ENCODE measurements around the gene MRPS27. TPM values are rescaled to one million over a fixed set of nuclear protein-coding genes. Genes with fewer than 3 reads are reported as not detected.

The MRPS27 gene
- total and polyA plus RNA-seq, 8 donors, result 14.8 to 43.3 (median 23.1) TPM

DNA sequence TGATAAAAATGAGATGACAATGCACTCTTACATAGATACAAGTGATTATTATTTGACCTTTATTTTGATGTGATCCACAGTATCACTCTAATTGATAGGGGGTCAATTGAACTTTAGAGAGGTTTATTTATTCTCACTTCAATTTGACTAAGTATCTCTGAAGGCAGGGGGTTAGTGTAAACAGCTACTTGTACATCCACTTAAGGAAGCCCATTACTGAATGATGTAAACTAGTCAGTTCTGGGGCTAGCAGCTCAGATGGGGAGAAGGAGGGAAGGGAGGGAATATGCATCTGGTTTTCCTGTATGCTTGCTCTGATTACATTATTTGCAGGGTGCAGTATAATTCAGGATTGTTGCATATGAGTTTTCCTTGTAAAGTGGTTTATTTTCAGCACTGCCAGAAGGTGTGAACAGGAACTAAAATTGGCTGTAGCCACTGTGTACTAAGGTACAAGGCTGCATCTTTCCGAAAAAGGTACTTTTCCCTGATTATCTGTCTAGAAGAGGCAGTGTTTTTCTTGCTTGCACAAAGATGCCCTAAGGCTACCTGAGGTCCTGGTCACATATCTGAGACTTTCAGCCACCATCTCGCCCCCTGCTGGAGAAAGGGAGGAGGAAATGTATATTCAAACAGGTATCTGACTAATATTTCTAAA is 51.2 kb downstream of the MRPS27 start:
- DNase-seq, result peak; percentile 34 to 60
- 49 to 64% (median 54%) methylated on average over 2 of the region's 2 CpGs for WGBS, 5 donors
- H3K4me1 ChIP-seq, result peaks cover 0 to 49% (median 22%) of the 10 kb centered on the region in 4 donors
- H3K27me3 ChIP-seq, result no peaks in the 10 kb centered on the region
- TF ChIP-seq POLR2A (IDR thresholded peaks at IDR 0.05), result no peak
- TF ChIP-seq POLR2AphosphoS5 (IDR thresholded peaks at IDR 0.05), result no peak
- TF ChIP-seq EP300 (IDR thresholded peaks at IDR 0.05), result no peak
- TF ChIP-seq, protein P1, sequence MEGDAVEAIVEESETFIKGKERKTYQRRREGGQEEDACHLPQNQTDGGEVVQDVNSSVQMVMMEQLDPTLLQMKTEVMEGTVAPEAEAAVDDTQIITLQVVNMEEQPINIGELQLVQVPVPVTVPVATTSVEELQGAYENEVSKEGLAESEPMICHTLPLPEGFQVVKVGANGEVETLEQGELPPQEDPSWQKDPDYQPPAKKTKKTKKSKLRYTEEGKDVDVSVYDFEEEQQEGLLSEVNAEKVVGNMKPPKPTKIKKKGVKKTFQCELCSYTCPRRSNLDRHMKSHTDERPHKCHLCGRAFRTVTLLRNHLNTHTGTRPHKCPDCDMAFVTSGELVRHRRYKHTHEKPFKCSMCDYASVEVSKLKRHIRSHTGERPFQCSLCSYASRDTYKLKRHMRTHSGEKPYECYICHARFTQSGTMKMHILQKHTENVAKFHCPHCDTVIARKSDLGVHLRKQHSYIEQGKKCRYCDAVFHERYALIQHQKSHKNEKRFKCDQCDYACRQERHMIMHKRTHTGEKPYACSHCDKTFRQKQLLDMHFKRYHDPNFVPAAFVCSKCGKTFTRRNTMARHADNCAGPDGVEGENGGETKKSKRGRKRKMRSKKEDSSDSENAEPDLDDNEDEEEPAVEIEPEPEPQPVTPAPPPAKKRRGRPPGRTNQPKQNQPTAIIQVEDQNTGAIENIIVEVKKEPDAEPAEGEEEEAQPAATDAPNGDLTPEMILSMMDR (IDR thresholded peaks at IDR 0.05), result peak in 3 of 7 experiments; percentile 28 to 66 (median 50)
- no peaks in the 10 kb centered on the region for H3K36me3 ChIP-seq
- intact Hi-C loops (cut with DNase I; ENCODE audit: low total_unique reads), result no loop called here
- H3K27ac ChIP-seq, result no peak overlapping the region
- H3K9me3 ChIP-seq, result no peaks in the 10 kb centered on the region
- H3K4me3 ChIP-seq, result no peak overlapping the region

DNA sequence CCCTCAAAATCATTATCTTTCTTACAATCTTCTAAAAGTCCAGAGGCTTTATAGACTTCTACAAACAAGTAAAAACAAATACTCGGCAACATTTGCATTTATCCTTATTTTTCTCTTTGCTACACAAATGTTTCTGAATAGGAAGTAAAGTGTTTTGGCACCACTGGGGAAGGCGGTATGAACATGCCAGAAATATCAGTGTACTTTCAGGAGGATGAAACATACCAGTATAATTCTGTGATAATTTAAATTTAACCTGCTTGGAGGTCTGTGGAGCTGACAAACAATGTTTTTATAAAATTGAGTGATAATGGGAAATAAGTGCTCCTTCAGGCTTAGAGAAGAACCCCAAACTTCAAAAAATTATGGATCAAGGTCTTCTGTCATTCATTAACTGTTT is 51.8 kb downstream of the MRPS27 start:
- H3K27ac ChIP-seq, result no peak overlapping the region
- no peak overlapping the region for H3K4me3 ChIP-seq
- H3K27me3 ChIP-seq, result no peaks in the 10 kb centered on the region
- intact Hi-C loops (cut with DNase I; ENCODE audit: low total_unique reads), result no loop called here
- TF ChIP-seq EP300 (IDR thresholded peaks at IDR 0.05) (no peak), POLR2A (IDR thresholded peaks at IDR 0.05) (no peak), POLR2AphosphoS5 (IDR thresholded peaks at IDR 0.05) (no peak)
- TF ChIP-seq, protein P1 (IDR thresholded peaks at IDR 0.05), result no peak
- peaks cover 0 to 49% (median 22%) of the 10 kb centered on the region in 4 donors for H3K4me1 ChIP-seq
- H3K9me3 ChIP-seq, result no peaks in the 10 kb centered on the region
- no peaks in the 10 kb centered on the region for H3K36me3 ChIP-seq
- WGBS, 5 donors, result 79 to 87% (median 81%) methylated on average over 2 of the region's 2 CpGs
- DNase-seq, result no peak

DNA sequence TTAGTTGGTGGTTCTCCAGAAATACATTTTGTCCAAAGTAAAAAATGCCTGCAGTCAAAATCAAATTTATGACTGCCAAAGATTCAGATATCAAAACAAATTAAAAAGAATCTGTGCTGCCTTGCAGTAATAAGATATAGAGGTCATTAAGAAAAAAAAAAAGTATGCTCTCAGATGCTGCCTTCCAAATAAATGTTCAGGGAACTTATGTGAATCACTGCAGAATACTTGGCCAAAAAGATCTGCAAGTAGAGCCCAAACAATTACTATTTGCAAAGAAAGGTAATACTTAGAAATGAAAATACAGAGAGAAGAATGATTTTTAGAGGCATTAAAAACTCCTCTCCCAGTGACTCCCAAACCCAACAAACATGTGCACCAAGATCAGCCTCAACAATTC is 52.4 kb downstream of the MRPS27 start:
- intact Hi-C loops (cut with DNase I; ENCODE audit: low total_unique reads), result no loop called here
- Histone ChIP-seq H3K9me3 (no peaks in the 10 kb centered on the region), H3K4me3 (no peak overlapping the region), H3K36me3 (no peaks in the 10 kb centered on the region), H3K27ac (no peak overlapping the region), H3K27me3 (no peaks in the 10 kb centered on the region), H3K4me1 (peaks cover 0 to 49% (median 22%) of the 10 kb centered on the region in 4 donors)
- DNase-seq, result no peak
- TF ChIP-seq, protein P1 (IDR thresholded peaks at IDR 0.05), result no peak
- TF ChIP-seq POLR2A (IDR thresholded peaks at IDR 0.05) (no peak), POLR2AphosphoS5 (IDR thresholded peaks at IDR 0.05) (no peak), EP300 (IDR thresholded peaks at IDR 0.05) (no peak)

DNA sequence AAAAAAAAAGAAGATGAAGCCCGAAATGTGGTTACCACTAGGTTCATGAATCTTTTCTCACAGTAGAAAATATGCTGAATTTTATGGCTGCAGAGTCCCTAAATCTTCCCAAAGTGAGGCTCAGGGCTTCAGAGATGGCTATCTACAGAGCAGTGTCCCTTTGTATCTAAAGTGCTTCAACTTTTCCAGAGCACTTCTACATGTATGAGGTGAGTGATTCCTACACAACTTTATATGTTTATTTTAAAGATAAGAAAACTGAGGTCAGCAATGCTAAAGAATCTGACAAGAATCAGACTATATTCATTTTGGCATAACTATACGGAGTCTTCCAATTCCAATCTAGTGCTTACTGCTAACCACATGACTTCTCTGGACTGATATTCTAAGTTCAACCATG is 53.2 kb downstream of the MRPS27 start:
- Histone ChIP-seq H3K27me3 (no peaks in the 10 kb centered on the region), H3K27ac (peak overlapping the region in 2 of 5 donors; percentile 47 to 49), H3K4me3 (no peak overlapping the region), H3K9me3 (no peaks in the 10 kb centered on the region), H3K4me1 (peaks cover 0 to 49% (median 22%) of the 10 kb centered on the region in 4 donors), H3K36me3 (no peaks in the 10 kb centered on the region)
- TF ChIP-seq POLR2A (IDR thresholded peaks at IDR 0.05) (no peak), EP300 (IDR thresholded peaks at IDR 0.05) (no peak), POLR2AphosphoS5 (IDR thresholded peaks at IDR 0.05) (no peak)
- TF ChIP-seq, protein P1 (IDR thresholded peaks at IDR 0.05), result no peak
- intact Hi-C loops (cut with DNase I; ENCODE audit: low total_unique reads), result no loop called here
- no peak for DNase-seq
- 74 to 90% (median 83%) methylated on average over 2 of the region's 2 CpGs for WGBS, 5 donors

All from stomach (tissue), 9 donors.